ENCODE measurements around the gene NDE1. TPM values are rescaled to one million over a fixed set of nuclear protein-coding genes. Genes with fewer than 3 reads are reported as not detected.
"Not testable (repeated sequence)": the region's sequence is repeated elsewhere in the genome, so short reads cannot be mapped to it uniquely, and the experiment has no call there.

Gene NDE1
- total RNA-seq, 1 donor from 2014 or later, result 41.0 TPM

DNA sequence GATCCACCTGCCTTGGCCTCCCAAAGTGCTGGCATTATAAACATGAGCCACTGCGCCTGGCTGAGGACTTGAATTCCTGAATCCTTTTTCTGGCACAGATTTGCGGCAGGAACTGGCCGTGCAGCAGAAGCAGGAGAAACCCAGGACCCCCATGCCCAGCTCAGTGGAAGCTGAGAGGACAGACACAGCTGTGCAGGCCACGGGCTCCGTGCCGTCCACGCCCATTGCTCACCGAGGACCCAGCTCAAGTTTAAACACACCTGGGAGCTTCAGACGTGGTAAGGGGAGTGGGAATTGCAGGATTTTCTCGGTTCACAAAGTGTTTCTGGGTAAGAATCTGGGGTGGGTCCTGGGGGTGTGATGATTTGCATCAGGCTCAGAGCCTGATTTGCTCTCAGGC lies 41.0 kb downstream of the NDE1 start:
- DNase-seq (ENCODE audit: extremely low spot score, unreplicated experiment), result no peak
- Mint-ChIP-seq H3K9me3 (ENCODE audit: unreplicated experiment) (no peaks in the 10 kb centered on the region), H3K27me3 (ENCODE audit: unreplicated experiment) (no peaks in the 10 kb centered on the region), H3K4me3 (ENCODE audit: unreplicated experiment) (no peak overlapping the region), H3K4me1 (ENCODE audit: unreplicated experiment) (peaks cover 18% of the 10 kb centered on the region), H3K27ac (ENCODE audit: unreplicated experiment) (peak overlapping the region; percentile 39), H3K36me3 (ENCODE audit: unreplicated experiment) (peaks cover 34% of the 10 kb centered on the region)
- TF ChIP-seq, protein P1, sequence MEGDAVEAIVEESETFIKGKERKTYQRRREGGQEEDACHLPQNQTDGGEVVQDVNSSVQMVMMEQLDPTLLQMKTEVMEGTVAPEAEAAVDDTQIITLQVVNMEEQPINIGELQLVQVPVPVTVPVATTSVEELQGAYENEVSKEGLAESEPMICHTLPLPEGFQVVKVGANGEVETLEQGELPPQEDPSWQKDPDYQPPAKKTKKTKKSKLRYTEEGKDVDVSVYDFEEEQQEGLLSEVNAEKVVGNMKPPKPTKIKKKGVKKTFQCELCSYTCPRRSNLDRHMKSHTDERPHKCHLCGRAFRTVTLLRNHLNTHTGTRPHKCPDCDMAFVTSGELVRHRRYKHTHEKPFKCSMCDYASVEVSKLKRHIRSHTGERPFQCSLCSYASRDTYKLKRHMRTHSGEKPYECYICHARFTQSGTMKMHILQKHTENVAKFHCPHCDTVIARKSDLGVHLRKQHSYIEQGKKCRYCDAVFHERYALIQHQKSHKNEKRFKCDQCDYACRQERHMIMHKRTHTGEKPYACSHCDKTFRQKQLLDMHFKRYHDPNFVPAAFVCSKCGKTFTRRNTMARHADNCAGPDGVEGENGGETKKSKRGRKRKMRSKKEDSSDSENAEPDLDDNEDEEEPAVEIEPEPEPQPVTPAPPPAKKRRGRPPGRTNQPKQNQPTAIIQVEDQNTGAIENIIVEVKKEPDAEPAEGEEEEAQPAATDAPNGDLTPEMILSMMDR (IDR thresholded peaks at IDR 0.05), result no peak

DNA sequence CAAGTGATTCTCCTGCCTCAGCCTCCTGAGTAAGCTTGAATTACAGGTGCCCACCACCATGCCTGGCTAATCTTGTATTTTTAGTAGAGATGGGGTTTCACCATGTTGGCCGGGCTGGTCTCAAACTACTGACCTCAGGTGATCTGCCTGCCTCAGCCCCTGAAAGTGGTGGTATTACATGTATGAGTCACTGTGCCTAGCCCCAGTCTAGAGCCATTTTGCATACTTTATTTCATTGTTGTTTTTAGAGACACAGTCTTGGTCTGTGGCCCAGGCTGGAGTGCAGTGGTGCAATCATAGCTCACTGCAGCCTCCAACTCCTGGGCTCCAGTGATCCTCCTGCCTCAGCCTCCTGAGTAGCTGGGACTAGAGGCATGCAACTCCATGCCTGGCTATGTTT lies 42.5 kb downstream of the NDE1 start:
- Mint-ChIP-seq H3K4me1 (ENCODE audit: unreplicated experiment) (peaks cover 18% of the 10 kb centered on the region), H3K36me3 (ENCODE audit: unreplicated experiment) (peaks cover 37% of the 10 kb centered on the region)
- not testable (repeated sequence) for H3K27ac Mint-ChIP-seq (ENCODE audit: unreplicated experiment); H3K9me3 Mint-ChIP-seq (ENCODE audit: unreplicated experiment); H3K4me3 Mint-ChIP-seq (ENCODE audit: unreplicated experiment); H3K27me3 Mint-ChIP-seq (ENCODE audit: unreplicated experiment); DNase-seq (ENCODE audit: extremely low spot score, unreplicated experiment)

DNA sequence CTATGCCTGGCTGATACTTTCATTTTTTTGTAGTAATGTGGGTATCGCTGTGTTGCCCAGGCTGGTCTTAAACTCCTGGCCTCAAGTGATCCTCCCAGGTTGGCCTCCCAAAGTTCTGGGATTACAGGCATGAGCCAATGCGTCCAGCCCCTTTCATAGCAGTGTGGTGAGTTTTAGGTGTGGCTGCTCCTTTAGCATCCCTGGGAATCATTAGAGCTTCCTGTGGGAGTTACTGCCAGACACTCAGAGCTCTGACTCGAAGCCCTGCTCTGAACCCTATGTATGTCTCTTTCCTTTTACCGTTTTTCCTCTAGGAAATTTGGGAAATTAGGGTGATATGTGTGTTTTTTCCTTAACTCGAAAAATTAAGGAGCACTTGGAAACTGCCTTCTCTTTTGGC lies 44.5 kb downstream of the NDE1 start:
- TF ChIP-seq, protein P1 (IDR thresholded peaks at IDR 0.05), result no peak
- H3K4me3 Mint-ChIP-seq (ENCODE audit: unreplicated experiment), result no peak overlapping the region
- H3K36me3 Mint-ChIP-seq (ENCODE audit: unreplicated experiment), result peaks cover 31% of the 10 kb centered on the region
- DNase-seq (ENCODE audit: extremely low spot score, unreplicated experiment), result no peak
- no peaks in the 10 kb centered on the region for H3K9me3 Mint-ChIP-seq (ENCODE audit: unreplicated experiment)
- H3K27ac Mint-ChIP-seq (ENCODE audit: unreplicated experiment), result no peak overlapping the region
- H3K4me1 Mint-ChIP-seq (ENCODE audit: unreplicated experiment), result peaks cover 11% of the 10 kb centered on the region
- no peaks in the 10 kb centered on the region for H3K27me3 Mint-ChIP-seq (ENCODE audit: unreplicated experiment)

DNA sequence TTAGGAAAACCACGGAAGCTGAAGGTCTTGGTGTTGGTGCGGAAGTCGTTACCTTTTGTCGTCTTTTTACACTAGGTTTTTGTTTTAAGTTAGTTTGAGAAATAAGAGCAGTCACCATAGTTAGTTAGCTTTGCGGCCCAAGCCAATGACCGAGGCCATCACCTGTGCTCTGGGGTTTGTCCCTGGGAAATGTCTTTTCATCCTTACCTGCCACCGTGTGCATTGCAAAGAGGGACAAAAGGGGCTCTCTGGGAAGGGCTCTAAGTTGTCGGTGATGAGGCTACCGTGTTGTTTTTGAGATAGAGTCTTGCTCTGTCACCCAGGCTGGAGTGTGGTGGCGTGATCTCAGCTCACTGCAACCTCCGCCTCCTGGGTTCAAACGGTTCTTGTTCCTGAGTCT lies 49.8 kb downstream of the NDE1 start:
- Mint-ChIP-seq H3K27me3 (ENCODE audit: unreplicated experiment) (no peaks in the 10 kb centered on the region), H3K4me3 (ENCODE audit: unreplicated experiment) (no peak overlapping the region), H3K9me3 (ENCODE audit: unreplicated experiment) (no peaks in the 10 kb centered on the region), H3K27ac (ENCODE audit: unreplicated experiment) (no peak overlapping the region), H3K36me3 (ENCODE audit: unreplicated experiment) (peaks cover 30% of the 10 kb centered on the region), H3K4me1 (ENCODE audit: unreplicated experiment) (no peaks in the 10 kb centered on the region)
- TF ChIP-seq, protein P1 (IDR thresholded peaks at IDR 0.05), result no peak
- DNase-seq (ENCODE audit: extremely low spot score, unreplicated experiment), result no peak

DNA sequence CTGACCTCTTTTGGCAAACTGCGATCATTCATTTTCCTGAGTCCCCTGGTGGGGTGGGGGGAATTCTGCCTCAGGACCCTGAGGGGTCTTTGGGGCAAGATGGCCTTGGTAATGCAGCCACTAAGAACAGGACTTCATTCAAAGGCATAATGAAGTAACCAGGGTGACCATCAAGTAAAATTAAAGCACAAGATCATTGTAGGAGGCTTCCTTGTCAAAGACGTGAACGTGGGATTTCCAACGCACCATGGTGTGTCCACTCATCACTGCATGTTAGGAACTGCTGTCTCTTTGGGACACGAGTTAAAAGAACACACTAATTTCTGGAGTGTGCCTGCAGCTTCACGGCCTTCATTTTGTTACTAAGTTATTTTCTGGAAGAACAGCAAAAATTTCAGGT lies 51.3 kb downstream of the NDE1 start:
- H3K4me3 Mint-ChIP-seq (ENCODE audit: unreplicated experiment), result no peak overlapping the region
- TF ChIP-seq, protein P1 (IDR thresholded peaks at IDR 0.05), result no peak
- H3K9me3 Mint-ChIP-seq (ENCODE audit: unreplicated experiment), result no peaks in the 10 kb centered on the region
- H3K27me3 Mint-ChIP-seq (ENCODE audit: unreplicated experiment), result no peaks in the 10 kb centered on the region
- no peak overlapping the region for H3K27ac Mint-ChIP-seq (ENCODE audit: unreplicated experiment)
- no peak for DNase-seq (ENCODE audit: extremely low spot score, unreplicated experiment)
- peaks cover 23% of the 10 kb centered on the region for H3K36me3 Mint-ChIP-seq (ENCODE audit: unreplicated experiment)
- no peaks in the 10 kb centered on the region for H3K4me1 Mint-ChIP-seq (ENCODE audit: unreplicated experiment)
